NCI-H1436 treated with DMSO at 0.1 percent for 48 hours (cell line): Measurements from ENCODE around the gene OARD1.
"Not testable (repeated sequence)": the region's sequence is repeated elsewhere in the genome, so short reads cannot be mapped to it uniquely, and the experiment has no call there.

Source experiments
- DNase-seq: peaks from one replicate; lab custom pipeline; 2025; lab: John Stamatoyannopoulos, UW

OARD1 gene, protein sequence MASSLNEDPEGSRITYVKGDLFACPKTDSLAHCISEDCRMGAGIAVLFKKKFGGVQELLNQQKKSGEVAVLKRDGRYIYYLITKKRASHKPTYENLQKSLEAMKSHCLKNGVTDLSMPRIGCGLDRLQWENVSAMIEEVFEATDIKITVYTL

DNA sequence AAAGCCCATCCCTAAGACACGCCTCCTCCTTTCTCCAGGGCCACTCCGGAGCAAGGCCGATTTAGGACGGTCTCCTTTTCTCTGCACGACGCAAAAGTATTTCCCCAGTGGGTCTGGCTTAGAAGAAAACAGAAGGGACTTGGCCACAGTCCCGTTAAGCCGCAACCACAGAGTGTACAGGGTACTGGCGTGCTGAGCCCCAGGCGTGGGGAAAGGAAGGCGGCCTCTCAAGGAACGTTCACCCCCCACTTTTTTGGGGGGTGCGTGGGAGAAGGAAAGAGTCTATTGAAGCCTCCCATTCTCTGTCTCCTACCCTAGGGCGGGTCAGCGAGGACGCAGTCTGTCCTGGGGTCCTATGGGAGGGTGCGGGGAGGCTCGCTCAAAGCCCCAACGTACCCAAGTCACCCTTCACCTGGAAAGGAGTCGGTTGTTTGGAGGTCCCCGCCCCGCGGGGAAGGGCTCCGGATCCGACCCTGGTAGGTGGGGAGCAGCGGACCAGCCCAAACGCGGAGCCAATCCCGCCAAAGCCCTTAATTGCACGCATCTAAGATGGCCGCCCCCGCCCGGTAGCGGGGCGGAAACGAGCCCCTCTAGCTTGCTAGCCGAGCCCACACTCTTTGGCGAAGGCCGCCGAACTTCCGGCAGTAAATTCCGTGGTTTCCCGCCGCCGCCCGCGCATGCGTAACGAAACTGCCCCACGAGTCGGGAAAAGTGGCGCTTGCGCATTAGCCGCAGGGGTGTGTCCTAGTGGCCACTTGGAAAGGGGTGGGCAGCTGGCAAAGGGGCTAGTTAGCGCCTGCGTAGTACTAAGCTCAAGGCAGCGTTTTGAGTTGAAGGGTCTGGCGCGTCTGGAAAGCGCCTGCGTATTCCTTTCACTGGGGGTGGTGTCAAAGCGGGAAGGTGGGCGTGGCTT, at the start of gene OARD1:
Gene OARD1, minus strand, starts transcription at position 434 of the 913 bp plus-strand sequence. CDS start 722 bp downstream, outside the sequence.
- DNase-seq = peak; percentile 98

DNA sequence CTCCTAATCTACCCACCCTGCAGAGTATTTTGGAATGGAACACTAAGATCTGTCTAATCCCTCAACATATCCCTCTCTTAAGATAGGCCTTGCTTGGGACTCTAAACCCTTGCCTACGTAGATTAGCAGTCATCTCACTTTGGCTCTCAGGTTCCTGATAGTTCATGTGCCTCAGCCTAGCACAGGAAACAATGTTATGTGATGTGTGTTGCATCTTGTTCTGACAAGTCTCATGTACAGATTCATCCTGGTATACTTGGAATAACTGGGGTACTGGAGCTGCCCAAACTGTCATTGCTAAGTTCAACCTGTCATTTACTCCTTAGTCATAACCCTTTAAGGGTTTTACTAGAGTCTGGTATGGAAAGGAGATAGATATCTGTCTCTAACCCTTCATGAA, 47.9 kb upstream of the OARD1 start:
- DNase-seq = no peak

DNA sequence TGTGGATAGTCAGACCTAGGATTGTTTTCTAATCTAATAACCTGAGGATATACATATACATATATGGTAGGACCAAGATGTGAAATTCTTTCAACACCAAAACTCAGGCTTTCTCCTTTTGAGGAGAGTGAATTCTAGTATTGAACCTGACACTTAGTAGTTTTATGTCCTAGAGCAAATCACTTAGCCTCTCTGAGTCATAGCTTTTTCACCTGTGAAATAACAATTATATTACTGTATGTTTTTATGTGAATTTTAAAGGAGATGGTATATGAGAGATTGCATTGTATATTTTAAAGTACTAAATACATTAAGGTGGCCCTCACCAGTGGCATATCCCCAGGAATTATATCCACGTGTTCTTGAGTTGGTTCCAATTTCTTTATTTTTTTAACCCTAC, 47.4 kb upstream of the OARD1 start:
- no peak for DNase-seq

DNA sequence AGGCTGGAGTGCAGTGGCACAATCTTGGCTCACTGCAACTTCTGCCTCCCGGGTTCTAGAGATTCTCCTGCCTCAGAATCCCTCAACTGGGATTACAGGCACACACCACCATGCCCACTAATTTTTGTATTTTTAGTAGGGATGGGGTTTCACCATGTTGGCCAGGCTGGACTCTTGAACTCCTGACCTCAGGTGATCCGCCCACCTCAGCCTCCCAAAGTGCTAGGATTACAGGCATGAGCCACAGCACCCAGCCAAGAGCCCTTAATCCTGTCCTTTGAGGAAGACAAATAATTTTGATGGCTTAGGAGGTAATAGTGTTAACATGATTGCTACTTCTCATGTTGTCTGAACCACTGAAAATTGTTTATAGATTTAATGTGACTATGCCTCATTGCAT, 42.9 kb upstream of the OARD1 start:
- DNase-seq = not testable (repeated sequence)

DNA sequence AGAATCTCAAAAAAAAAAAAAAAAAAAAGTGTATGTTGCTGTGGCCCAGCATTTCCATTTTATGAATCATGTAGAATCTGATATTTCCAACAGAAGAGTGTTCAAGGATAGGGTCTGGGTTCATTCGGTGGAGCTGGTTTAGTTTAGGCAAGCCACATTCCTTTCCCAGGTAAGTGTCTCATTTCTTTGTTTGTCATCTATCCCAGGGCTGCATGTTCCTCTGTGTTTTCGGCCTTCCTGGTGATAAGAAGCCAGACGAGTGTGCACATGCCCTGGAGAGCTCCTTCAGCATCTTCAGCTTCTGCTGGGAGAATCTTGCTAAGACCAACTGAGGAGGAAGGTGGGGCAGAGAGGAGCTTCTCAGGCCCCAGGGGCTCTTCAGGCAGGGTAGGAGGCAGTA, 38.9 kb upstream of the OARD1 start:
- no peak for DNase-seq

DNA sequence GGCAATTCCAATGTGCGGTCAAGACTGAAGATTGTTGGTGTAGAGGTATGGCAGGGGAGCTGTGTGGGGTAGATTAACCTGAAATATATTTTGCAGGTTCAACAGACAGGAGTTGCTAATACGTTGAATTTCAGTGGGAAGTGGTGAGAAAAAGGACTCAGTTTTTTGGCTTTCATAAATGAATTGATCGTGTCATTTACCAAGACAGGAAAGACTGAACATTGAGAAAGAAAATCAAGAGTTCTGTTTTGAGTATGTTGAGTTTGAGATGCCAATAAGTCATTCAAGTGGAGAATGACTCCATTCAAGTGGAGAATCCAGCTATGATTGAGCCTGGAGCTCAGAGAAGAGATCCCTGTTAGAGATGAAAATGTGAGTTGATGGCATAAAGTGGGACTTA, 31.7 kb upstream of the OARD1 start:
- DNase-seq = no peak

DNA sequence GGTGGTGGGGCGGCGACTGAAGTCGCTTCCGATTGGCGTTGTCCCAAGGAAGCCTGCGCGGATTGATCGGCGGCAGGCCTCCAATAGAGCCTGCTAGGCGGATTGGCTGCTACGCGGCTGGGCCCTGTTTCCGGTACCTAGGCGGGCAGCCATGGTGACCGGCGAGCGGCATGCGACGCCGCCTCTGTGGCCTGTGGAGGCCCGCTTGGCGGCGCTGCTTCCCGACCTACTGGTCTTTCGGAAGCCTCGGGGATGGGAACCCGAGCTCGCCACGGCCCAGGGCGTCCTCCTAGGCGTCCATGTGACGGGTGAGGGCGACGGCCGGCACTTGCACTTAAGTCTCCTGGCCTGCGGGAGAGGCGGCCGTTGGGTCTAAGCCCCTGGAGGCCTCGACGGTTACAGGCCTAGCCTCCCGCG, 28.7 kb upstream of the OARD1 start:
- DNase-seq = no peak

DNA sequence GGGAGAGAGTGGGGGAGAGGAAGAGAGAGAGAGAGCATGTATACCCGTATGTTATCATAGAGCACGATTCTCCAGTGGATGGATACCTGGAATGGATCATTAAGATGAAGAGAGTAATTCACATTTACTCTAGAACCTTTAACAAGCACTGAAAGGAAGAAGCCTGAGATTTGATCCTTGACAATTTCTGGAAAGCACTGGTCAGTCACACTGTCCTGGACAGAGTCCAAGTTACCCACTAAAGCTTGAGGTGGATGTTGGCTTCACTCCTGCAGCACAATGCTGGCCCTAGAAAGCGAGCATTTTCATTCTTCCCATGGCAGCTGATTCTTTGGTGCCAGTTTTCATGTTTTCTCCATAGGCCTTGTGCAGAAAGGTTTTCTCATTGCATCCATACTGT, 26.2 kb upstream of the OARD1 start:
- DNase-seq = no peak

DNA sequence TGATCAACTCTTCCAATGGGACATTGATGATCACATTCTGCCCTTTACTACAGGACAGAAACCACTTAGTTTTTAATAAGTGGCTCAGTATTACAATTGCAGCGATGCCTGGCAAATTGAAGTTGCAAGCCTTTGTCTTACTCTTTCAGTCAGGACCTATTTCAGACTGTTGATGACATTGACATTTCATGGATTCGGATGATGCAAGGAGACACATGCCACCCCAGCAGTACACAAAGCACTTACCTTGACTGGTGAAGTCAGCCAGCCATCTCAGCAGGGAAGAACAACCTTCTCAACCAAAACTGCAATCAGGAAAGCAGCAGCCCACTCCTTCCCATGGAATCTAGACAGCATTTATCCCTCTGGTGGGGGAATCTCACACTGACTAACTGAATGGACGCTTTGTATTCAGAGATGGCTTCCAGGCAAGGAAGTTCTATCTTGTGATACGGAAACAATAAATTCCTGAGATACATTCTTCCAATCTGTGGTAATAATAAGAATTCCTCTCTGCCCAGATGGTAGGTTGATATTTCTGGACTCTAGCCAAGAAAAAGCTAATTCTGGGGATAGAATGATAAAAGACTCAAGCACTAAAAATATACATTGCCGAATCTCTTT, 25.4 kb upstream of the OARD1 start:
- no peak for DNase-seq

DNA sequence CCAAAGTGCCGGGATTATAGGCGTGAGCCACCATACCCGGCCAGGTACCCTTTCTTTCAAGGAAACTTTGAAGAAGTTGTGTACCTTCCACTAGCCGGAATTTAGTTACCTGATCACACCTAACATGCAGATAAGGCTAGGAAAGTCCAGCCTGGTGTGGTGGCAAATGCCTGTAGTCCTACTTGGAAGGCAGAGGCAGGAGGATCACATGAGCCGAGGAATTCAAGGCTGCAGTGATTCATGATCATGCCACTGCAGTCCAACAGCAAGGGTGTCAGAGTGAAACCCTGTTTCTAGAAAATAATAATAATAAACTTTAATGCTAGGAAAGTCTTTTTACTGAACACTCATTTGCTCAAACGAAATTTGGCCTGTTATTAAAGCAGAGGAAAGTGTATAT, 21.6 kb upstream of the OARD1 start:
- DNase-seq = no peak

DNA sequence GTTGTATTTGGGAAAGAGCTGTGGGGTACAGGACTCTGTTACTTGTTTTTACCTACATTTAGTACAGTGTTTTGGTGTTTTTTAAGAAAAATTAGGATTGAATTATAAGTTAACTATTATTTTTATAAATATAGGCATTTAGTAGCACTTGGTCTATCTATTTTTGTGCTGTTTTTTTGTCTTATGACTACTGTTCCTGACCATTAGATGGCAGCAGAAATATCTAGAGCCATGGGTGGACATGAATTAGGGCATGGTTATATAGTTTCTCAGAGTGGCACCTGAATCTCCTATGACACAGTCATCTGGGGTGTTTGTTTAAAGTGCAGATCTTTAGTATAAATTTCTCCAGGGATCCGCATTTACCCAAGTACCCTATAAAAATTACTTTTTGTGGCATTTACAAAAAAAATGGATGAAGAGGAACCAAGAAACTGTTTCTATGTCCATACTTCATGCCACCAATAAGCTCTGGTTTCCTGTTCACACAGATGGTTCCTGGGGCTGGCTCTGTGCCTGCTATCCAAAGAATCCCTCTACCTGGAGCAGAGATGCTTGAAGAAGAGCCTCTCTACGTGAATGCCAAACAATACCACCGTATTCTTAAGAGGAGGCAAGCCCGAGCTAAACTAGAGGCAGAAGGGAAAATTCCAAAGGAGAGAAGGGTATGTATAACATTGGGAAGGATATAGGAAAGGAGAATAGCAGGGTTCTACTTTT, 20.4 kb upstream of the OARD1 start:
- DNase-seq = no peak

DNA sequence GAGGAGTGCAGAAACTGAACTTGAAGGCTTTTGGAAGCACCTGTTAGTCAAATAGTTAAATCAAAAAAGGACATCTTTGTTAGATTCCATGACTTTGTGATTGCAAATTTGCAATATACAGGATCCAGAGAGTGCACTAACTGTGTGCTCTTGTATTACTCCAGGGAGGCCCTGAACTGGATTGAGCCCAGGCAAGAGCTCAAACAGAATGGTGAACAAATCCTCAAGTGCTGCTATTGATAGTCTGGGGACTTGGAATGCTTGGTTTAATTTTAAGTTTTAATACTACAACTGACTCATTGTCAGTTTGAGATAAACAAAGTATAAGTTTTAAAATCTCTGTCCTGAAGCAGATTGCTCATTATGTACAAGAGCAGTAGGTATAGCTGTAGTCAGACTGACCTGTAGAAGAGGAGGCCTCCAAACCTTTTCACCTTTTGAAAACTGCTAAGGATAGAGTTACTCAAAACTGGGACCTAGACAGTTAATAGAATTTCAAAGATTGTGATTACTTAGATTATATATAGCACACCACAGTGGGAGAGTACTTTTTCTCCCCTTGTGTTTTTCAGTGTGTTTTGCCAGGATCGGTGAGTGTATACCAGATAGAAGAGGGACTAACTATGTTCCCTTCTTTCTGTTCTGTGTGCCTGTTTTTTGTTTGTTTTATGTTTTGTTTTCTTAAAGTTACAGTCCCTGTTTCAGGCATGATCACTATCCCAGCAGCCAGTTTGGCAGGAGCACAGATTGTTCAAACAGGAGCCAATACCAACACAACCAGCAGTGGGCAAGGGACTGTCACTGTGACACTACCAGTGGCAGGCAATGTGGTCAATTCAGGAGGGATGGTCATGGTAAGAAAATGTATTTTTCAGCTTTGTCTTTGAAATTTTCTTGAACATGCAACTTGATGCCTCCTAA, 18.9 kb upstream of the OARD1 start:
- DNase-seq = no peak

DNA sequence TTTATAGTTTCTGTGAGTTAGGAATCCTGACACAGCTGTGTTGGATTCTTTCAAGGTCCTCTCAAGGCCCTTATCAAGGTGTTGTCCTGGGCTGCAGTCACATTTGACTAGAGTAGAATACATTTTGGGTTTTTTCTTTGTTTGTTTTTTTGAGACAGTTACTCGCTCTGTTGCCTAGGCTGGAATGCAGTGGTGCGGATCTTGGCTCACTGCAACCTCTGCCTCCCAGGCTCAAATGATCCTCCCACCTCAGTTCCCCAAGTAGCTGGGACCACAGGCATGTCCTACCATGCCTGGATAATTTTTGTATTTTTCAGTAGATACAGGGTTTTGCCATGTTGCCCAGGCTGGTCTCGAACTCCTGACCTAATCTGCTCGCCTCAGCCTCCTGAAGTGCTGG, 16.3 kb upstream of the OARD1 start:
- no peak for DNase-seq

DNA sequence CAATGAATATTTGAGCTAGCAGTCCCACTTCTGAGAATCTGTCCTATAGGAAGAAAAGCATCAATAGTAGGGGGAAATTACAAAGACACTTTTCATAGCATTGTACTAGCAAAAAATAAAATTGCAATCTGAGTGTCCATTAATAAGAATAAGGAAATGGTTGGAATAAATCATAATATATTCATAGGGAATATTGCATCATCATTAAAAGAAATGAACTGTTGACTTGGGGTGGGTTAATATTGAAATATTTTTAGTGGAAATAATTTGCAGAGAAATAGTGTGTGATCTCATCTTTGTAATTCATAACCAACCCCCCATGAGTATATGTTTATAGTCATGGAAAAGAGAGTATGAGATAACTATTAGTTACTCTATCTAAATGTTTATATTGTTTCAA, 13.0 kb upstream of the OARD1 start:
- no peak for DNase-seq

DNA sequence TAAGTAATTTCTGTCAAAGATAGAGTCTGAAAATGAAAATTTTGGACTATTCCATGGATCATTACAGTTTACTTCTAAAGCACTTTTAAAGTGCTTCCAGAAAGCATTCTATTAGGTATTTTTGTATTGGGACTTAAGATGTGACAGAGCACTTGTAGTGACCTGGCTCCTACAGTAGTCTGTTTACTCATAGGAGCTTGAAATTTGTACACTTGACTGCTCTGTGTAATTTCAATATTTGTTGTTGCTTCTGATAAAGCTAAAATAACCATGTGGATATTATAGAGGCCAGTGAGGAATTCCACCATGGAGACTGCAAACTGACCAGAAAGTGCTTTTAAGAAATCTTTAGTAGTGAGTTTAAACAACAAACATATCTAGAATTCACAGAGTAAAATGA, 10.9 kb upstream of the OARD1 start:
- no peak for DNase-seq

DNA sequence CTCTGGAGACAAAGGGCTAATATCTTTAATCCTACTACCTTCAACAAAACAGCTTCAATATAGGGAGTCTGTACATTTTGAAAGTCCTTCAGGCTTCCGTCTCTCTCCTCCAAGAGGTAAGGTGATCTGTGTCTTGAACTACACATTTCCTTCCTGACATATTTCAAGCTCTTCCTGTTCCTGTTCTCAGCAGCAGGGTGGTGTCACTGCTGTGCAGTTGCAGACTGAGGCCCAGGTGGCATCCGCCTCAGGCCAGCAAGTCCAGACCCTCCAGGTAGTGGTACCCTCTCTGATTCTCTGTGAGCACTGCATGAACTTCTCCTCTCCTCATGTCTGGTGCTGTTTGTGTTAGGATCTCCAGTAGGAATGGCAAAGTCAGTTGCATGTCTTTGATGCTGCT, 8.5 kb upstream of the OARD1 start:
- no peak for DNase-seq

DNA sequence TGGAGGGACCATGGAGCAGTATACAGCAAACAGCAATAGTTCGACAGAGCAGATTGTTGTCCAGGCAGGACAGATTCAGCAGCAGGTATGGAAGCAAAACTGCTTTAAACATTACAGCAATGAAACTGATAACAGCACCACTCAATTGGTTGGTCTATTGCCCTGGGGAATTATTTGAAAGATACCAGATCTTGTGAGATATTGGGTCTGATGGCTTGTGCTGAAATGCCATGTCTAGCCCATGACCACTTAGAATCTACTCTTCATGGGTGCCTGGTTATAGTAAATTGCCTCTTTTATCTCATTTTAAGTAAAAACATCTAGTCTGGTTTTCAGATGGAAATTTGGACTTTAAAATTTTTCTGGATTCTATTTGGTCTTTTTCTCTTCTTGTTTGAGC, 6.9 kb upstream of the OARD1 start:
- no peak for DNase-seq

DNA sequence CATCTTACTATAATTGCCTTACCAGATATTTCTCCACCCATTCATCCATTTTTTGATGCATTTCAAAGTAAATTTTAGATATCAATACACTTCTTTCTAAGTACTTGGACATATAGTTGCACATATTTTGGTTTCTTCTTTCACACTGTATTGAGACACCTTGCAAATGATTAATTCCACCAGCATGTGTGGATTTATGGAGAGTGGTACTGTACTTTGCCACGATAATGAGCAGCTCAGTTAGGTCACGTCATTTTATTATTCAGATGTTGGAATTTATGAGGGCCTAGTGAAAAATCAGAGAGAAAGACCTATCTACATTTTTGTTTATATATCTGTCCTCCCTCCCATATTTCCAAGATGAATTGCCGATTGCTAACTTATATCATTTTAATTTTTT, 5.9 kb upstream of the OARD1 start:
- DNase-seq = no peak

DNA sequence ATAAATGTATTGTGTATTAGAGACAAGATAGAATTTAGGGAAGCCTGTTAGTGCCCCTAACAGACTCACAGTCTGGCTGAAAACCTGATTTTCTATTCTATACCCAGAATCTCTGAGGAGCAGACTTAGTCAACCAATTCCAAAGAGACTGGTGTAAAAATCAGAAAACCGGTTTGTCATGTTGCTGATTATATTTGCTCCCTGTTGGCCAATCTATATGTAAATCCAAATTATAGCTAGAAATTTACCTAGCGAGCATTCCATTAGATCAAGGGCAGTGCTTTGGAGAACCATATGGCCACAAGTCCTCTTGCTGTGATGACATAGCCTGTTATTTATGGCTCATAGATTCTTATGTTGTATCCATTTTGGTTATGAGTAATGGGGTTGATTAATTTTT, 5.4 kb upstream of the OARD1 start:
- DNase-seq = no peak

DNA sequence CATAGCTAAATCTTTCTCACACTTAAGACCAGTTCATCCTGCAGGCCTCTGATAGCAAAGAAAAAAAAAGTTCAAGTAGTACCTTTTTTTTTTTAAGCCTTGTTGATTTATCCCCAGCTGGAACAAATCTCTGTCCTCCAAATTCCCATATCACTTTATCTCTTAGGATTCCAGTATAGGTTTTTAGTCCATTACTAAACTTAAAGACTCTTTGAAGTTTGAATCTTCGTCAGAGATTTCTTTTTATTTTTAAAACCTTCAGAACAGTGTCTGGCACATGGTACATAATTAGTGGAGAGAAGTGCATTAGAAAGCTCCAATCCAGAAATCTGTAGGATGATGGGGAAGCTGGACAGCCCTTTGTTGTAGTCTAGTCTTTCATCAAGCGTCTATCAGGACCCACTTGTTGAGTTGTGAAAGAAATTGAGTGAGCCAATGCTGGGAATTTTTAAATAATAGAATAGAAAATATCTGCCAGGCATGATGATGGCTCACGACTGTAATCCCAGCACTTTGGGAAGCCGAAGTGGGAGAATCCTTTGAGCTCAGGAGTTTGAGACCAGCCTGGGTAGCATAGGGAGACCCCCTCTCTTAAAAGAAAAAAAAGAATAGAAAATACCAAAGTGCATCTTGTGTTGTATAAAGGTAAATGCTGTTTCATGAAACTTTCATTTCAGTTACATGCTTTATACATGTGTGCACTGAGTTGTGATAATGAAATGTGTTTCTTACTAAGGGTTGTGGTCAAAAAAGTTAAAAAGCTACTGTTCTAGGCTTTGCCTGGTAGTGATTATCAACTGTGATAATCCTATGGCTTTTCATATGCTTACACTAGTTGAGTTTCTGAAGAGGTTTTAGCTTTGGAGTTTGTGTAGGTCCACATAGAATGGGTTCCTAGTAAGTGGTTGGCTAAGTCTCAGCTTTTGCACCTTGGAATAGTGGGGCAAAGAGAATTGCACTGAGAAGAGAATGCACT, 3.8 kb upstream of the OARD1 start:
- DNase-seq = no peak
